HK-2 (cell line): Measurements from ENCODE around the gene OR1E2.
"Not testable (repeated sequence)": the region's sequence is repeated elsewhere in the genome, so short reads cannot be mapped to it uniquely, and the experiment has no call there.

ENCODE experiments used
- DNase-seq: peaks from one replicate; pipeline ENCODE4 v3.0.0-alpha.2; 2018; ENCODE audit not compliant: unreplicated experiment

Gene OR1E2

GRCh38 chr17:3397801-3398200 is 35.8 kb downstream of the OR1E2 start:
- DNase-seq = not testable (repeated sequence)

GRCh38 chr17:3389791-3390190 is 43.9 kb downstream of the OR1E2 start:
- no peak for DNase-seq

- peak; percentile 74 for DNase-seq
Measured at GRCh38 chr17:3385869-3386816, 47.5 kb downstream of the OR1E2 start, which contains the start of gene OR3A2. Gene OR3A2 (minus strand): TSS chr17:3386308.
